GM19395 (cell line): Measurements from ENCODE around the gene KCNK4.
"Not testable (repeated sequence)": the region's sequence is repeated elsewhere in the genome, so short reads cannot be mapped to it uniquely, and the experiment has no call there.

Experiments used
- ATAC-seq: cut with Tn5 transposase; IDR thresholded peaks from one replicate; pipeline ENCODE4 v1.9.1; 2021; ENCODE audit warnings: mild to moderate bottlenecking, moderate library complexity; ENCODE audit not compliant: unreplicated experiment

The KCNK4 gene

GRCh38 chr11:64322925-64323260, 31.8 kb downstream of the KCNK4 start:
- ATAC-seq = no peak

DNA sequence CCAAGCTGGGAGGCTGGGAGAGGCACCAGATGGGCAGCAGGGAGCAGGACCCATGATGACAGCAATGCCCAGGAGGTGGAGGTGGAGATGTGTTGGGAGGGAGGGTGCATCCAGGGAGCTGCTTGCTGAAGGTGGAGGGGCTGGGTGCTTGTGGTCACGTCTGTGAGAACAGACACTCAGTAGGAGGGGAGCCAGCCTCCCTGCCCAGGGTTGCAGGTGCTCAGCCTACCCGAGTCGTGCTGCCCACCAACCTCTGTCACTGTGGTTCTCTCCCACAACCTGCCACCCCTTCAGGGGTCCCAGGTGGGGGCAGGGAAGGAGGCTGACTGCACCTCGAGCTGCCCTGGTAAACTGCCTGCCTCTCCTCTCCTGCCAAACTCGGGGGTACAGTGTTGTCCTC, 32.3 kb downstream of the KCNK4 start:
- ATAC-seq = no peak

DNA sequence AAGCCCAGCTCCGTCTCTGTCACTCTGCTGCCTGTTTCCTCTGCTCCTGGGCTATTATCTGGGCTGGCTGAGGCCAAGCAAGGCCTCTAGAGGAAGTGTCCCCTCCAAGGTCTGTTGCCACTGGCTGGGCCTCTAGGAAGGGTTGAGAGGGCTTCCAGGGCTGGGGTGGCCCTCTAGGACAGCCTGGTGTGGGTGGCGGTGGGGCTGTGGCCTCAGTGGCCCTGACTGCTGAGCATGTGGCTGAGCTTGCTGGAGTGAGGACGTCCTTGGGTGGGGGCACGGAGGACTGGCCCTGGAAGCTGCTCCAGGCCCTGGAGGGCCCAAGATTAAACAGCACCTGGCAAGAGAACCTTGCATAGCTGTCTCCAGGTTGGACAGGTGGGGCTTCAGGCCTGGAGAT, 32.9 kb downstream of the KCNK4 start:
- ATAC-seq = not testable (repeated sequence)

GRCh38 chr11:64324692-64325469, 33.8 kb downstream of the KCNK4 start:
- ATAC-seq = no peak

DNA sequence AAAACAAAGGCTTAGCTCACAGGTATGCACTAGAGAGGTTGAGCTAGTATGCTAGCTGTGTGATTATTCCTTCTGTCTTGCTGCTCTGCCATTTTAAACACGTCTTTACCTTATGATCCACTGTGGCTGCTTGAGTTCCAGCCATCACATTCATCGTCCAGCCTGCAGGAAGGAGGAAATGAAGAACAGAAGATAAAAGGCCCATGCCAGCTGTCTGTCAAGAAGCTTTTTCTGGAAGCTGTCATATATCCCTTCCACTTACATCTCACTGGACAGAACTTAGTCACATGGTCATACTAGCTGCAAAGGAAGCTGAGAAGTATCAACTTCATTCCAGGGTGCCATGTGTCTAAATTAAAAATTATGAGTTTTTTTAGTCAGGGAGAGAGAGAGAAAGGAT, 36.3 kb downstream of the KCNK4 start:
- no peak for ATAC-seq

- no peak for ATAC-seq
These were observed 36.9 kb downstream of the KCNK4 start for GRCh38 chr11:64327993-64328392.

GRCh38 chr11:64330888-64331287, 39.8 kb downstream of the KCNK4 start:
- ATAC-seq = no peak

- peak; percentile 51 for ATAC-seq
These were observed 40.7 kb downstream of the KCNK4 start for GRCh38 chr11:64331569-64332371.

DNA sequence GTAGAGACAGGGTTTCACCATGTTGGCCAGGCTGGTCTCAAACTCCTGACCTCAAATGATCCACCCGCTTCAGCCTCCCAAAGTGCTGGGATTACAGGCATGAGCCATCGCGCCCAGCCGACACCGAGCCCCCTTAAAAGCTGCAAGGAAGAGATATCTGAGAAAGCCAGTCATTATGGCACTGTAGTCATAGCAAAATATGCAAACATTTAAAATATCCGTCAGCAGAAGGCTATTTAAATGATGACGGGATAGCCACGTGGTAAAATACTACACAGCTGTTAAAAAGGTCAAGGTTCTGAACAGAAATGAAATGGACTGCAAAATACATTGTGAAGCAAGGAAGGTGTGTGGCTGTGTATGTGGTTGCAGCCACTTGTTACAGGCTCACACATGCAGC, 42.5 kb downstream of the KCNK4 start:
- no peak for ATAC-seq

DNA sequence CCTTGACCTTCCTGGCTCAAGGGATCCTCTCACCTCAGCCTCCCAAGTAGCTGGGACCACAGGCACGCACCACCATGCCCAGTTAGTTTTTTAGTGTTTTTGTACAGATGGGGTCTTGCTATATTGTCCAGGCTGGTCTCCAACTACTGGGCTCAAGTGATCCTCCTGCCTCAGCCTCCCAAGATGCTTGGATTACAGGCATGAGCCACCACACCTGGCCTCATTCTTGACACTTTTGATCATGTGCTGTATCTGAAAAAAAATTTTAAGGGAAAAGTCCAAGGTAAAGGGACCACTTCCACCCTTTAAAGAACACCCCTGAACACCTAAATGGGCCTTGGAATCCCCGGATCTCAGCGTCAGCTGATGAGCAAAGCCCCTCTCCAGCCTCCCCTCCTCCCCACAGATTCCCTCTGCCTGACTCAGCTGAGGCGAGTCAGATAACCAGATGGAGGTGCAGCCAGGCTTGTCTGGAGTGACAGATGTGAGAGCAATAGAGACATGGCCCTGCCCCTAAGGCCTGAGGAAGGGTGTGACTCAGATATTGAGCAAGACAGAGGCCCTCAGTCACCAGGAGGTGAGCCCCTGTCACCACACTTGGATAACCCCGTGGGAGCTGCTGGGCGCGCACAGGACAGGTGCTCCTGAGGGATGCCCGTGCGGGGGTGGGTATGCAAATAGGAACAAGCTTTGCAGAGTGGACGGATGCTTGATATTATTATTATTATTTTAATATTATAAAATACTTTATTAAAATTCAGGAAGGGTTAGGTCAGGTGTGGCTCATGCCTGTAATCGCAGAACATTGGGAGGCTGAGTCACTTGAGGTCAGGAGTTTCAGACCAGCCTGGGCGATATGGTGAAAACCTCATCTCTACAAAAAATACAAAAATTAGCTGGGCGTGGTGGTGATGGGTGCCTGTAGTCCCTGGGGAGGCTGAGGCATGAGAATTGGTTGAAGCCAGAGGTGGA, 43.9 kb downstream of the KCNK4 start:
- ATAC-seq = peak; percentile 77

DNA sequence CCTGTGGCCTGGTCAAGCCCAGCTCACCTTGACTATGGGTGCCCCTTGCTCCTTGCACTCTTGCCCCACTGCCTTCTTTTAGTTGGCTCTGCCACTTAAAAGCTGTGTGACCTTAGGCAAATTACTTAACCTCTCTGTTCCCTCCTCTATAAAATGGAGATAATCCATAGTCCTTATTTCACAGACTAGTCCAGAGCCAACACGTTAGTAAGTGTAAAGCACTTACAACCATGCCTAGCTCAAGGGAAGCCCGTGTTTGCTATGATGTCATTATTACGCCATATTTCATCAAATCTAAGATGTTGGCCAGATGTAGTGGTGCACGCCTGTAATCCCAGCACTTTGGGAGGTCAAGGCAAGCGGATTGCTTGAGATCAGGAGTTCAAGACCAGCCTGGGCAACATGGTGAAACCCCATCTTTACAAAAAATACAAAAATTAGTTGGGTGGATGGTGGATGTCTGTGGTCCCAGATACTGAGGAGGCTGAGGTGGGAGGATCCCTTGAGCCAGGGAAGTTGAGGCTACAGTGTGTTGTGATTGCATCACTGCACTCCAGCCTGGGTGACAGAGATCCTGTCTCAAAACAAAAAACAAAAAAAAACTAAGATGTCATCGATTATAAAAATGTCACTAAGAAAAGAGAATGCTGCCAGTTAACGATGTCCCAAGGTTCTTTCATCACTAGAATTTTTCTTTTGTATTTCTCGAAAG, 46.6 kb downstream of the KCNK4 start:
- ATAC-seq = no peak

DNA sequence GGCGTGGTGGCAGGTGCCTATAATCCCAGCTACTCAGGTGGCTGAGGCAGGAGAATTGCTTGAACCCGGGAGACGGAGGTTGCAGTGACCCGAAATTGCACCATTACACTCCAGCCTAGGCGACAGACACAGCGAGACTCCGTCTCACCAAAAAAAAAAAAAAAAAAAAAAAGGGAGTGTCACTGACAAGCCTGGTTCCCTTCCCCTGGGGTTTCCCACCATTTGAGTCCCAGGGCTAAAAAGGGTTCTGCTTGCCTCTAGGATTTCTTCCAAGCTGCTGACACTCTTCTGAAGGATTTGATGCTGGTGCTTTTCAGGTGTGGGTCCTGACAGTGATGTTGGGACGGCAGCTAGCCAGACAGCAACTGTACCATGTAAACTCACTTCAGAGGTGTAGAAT, 47.6 kb downstream of the KCNK4 start:
- ATAC-seq = no peak

- ATAC-seq = no peak
These were observed 48.2 kb downstream of the KCNK4 start for GRCh38 chr11:64339286-64339685.

GRCh38 chr11:64339754-64340408, 48.8 kb downstream of the KCNK4 start, which contains the start of gene CCDC88B:
CCDC88B (plus strand) TSS chr11:64340204; CDS start chr11:64340267, 63 bp downstream.
- peak; percentile 61 for ATAC-seq

DNA sequence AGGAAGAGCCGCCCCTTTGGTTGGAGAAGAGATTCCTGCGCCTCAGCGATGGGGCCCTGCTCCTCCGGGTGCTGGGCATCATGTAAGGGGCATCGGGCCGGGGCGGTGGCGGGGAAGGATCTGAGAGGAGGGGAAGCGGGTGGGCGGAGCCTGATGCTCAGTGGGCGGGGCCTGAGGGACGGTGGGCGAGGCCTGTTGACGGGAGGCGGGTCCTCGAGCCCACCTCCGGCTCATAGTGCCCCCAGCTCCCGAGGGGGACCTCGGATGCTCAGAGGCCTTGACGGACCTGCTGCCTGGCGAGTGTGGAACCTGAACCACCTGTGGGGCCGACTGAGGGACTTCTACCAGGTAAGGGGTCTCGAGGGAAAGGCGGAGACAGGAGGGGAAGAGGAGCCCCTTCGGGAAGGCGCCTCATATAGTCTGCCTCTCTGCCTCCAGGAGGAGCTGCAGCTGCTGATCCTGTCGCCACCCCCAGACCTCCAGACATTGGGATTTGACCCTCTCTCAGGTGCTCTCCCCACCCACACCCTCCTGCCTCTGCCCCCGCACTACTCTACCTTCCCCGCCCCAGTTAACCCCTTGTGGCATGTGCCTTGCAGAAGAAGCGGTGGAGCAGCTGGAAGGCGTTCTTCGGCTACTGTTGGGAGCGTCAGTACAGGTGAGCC, 49.7 kb downstream of the KCNK4 start:
- ATAC-seq = no peak

DNA sequence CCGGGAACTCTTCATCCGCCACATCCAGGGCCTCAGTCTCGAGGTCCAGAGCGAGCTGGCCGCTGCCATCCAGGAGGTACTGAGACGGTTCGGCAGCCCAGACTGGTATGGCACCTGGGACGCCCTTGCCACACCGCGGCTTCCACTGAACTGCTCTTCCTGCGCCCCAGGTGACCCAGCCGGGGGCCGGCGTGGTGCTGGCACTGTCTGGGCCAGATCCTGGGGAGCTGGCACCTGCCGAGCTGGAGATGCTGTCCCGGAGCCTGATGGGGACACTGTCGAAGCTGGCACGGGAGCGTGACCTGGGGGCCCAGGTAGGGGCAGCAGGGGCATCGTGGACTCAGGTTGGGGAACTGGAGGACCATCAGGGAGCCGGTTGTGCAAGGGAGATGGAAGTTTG, 50.3 kb downstream of the KCNK4 start:
- ATAC-seq = no peak

- ATAC-seq = no peak
These were observed 51.0 kb downstream of the KCNK4 start for GRCh38 chr11:64341851-64342791.
